ENCODE measurements around the gene DLGAP1. TPM values are rescaled to one million over a fixed set of nuclear protein-coding genes. Genes with fewer than 3 reads are reported as not detected.

DLGAP1 gene
- total RNA-seq, 1 experiment from 2014 or later: 23.0 TPM

- TF ChIP-seq GTF2I (CRISPR knock-in tag; conservative IDR thresholded peaks at IDR 0.05): no peak
- TF ChIP-seq USF1 (CRISPR knock-in tag; IDR thresholded peaks at IDR 0.05): no peak
- TF ChIP-seq JAZF1 (CRISPR knock-in tag; IDR thresholded peaks at IDR 0.05): no peak
- TF ChIP-seq TEAD1 (CRISPR knock-in tag; IDR thresholded peaks at IDR 0.05): no peak
- no peak for TF ChIP-seq SMAD4 (CRISPR knock-in tag; IDR thresholded peaks at IDR 0.05)
- TF ChIP-seq ESRRA (CRISPR knock-in tag; IDR thresholded peaks at IDR 0.05; ENCODE audit: borderline replicate concordance): no peak
- no peak for TF ChIP-seq MYBL2 (CRISPR knock-in tag; IDR thresholded peaks at IDR 0.05)
These were observed 554.8 kb downstream of the DLGAP1 start (continued) for GRCh38 chr18:3900327-3900726.

GRCh38 chr18:3898861-3899613 is 556.1 kb downstream of the DLGAP1 start:
- H3K27me3 Mint-ChIP-seq (ENCODE audit: low read depth): no peaks in the 10 kb centered on the region
- CTCF ChIA-PET: interaction anchor here (1.4 kb wide), 1 partner anchor 128 kb away, joined by 4 read pairs; no protein-coding TSS in a partner anchor
- DNase-seq (ENCODE audit: low spot score) (no peak), ATAC-seq (no peak)
- POLR2A ChIA-PET: no interaction called here
- no peak for TF ChIP-seq ZNF396 (CRISPR knock-in tag; IDR thresholded peaks at IDR 0.05; ENCODE audit: borderline replicate concordance)
- no peak for TF ChIP-seq NR1H2 (CRISPR knock-in tag; IDR thresholded peaks at IDR 0.05)
- TF ChIP-seq ATF3 (CRISPR knock-in tag; conservative IDR thresholded peaks at IDR 0.05): no peak
- no peak for TF ChIP-seq E2F4 (CRISPR knock-in tag; IDR thresholded peaks at IDR 0.05; ENCODE audit: borderline replicate concordance, low read depth)
- no peak for TF ChIP-seq SMAD3 (CRISPR knock-in tag; IDR thresholded peaks at IDR 0.05; ENCODE audit: borderline replicate concordance)
- no peak for TF ChIP-seq NFYB (CRISPR knock-in tag; conservative IDR thresholded peaks at IDR 0.05; ENCODE audit: low read depth)
- TF ChIP-seq OVOL2 (CRISPR knock-in tag; IDR thresholded peaks at IDR 0.05; ENCODE audit: borderline replicate concordance): no peak
- no peak for TF ChIP-seq SP1 (CRISPR knock-in tag; conservative IDR thresholded peaks at IDR 0.05)
- TF ChIP-seq CBFB (CRISPR knock-in tag; IDR thresholded peaks at IDR 0.05; ENCODE audit: low read depth): no peak
- TF ChIP-seq ARID4B (CRISPR knock-in tag; IDR thresholded peaks at IDR 0.05; ENCODE audit: borderline replicate concordance): no peak
- TF ChIP-seq GABPB1 (CRISPR knock-in tag; IDR thresholded peaks at IDR 0.05): no peak
- no peak for TF ChIP-seq FOXJ3 (CRISPR knock-in tag; IDR thresholded peaks at IDR 0.05; ENCODE audit: borderline replicate concordance)
- TF ChIP-seq CTCF (IDR thresholded peaks at IDR 0.05): no peak
- TF ChIP-seq E2F1 (CRISPR knock-in tag; IDR thresholded peaks at IDR 0.05): no peak
- no peak for TF ChIP-seq MXD4 (CRISPR knock-in tag; IDR thresholded peaks at IDR 0.05; ENCODE audit: borderline replicate concordance)
- no peak overlapping the region for H3K4me3 Mint-ChIP-seq
- no peak overlapping the region for H3K27ac Mint-ChIP-seq
- peaks cover 23% of the 10 kb centered on the region for H3K4me1 Mint-ChIP-seq
- H3K36me3 Mint-ChIP-seq: no peaks in the 10 kb centered on the region
- no peaks in the 10 kb centered on the region for H3K9me3 Mint-ChIP-seq

Data from WTC11 (cell line).